Neutrophil (primary cell): ENCODE results near the gene CDH8.
"Not testable (repeated sequence)": the region's sequence is repeated elsewhere in the genome, so short reads cannot be mapped to it uniquely, and the experiment has no call there.

Experiments
- H3K27ac ChIP-seq: fragments of 200-600 bp; sonication (generic); 2 replicates; pipeline ENCODE4 v1.5.1; 2016; ENCODE audit warnings: mild to moderate bottlenecking, moderate library complexity
- H3K27me3 ChIP-seq: fragments of 200-600 bp; sonication (generic); 2 replicates; pipeline ENCODE4 v1.6.0; 2016; ENCODE audit warnings: mild to moderate bottlenecking
- H3K36me3 ChIP-seq: fragments of 200-600 bp; sonication (generic); 2 replicates; pipeline ENCODE4 v1.5.1; 2017
- H3K4me1 ChIP-seq, 2 experiments: fragments of 200-600 bp in 1 of 2; sonication (generic) in 1 of 2; 1 replicate in 1 of 2; 2 replicates in 1 of 2; pipeline versions ENCODE4 v1.5.1 to v1.6.1; 2013 to 2016; ENCODE audit warnings: low read depth in 1 of 2, low read length in 1 of 2, mild to moderate bottlenecking in 1 of 2, moderate library complexity in 1 of 2; ENCODE audit not compliant: control insufficient read depth in 1 of 2, insufficient read depth in 1 of 2
- H3K4me3 ChIP-seq, 2 experiments: fragments of 200-600 bp in 1 of 2; sonication (generic) in 1 of 2; 1 replicate in 1 of 2; 2 replicates in 1 of 2; pipeline ENCODE4 v1.5.1; 2013 to 2016; ENCODE audit warnings: low read depth in 1 of 2, low read length in 1 of 2, mild to moderate bottlenecking in 1 of 2, moderate library complexity in 1 of 2
- H3K9me3 ChIP-seq: fragments of 200-600 bp; sonication (generic); 2 replicates; pipeline ENCODE4 v1.5.1; 2016
- TF ChIP-seq, protein P1 (sequence below): fragments of 200-600 bp; sonication (generic); IDR thresholded peaks from 2 replicates; pipeline ENCODE4 v1.5.1; 2016; ENCODE audit warnings: antibody characterized with exemption

Gene CDH8

DNA sequence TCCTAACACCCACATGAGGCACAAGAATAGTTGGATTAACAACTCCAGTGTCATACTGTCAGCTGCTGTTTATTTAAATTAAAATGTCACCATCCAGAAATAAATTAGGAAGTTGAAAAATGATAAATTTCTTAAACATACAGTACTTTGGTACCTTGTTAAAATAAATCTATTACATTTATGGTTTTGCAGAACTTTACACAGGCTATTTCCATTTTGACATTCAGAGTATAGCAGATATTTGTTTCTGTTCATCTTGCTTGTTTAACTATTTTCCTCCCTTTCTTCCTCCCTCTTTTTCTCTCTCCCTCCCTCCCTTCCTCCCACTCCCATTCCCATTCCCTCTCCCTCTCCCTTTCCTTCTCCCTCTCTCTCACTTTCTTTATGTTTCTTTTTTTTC lies 310.1 kb downstream of the CDH8 start:
- no peaks in the 10 kb centered on the region for H3K9me3 ChIP-seq
- TF ChIP-seq, protein P1, sequence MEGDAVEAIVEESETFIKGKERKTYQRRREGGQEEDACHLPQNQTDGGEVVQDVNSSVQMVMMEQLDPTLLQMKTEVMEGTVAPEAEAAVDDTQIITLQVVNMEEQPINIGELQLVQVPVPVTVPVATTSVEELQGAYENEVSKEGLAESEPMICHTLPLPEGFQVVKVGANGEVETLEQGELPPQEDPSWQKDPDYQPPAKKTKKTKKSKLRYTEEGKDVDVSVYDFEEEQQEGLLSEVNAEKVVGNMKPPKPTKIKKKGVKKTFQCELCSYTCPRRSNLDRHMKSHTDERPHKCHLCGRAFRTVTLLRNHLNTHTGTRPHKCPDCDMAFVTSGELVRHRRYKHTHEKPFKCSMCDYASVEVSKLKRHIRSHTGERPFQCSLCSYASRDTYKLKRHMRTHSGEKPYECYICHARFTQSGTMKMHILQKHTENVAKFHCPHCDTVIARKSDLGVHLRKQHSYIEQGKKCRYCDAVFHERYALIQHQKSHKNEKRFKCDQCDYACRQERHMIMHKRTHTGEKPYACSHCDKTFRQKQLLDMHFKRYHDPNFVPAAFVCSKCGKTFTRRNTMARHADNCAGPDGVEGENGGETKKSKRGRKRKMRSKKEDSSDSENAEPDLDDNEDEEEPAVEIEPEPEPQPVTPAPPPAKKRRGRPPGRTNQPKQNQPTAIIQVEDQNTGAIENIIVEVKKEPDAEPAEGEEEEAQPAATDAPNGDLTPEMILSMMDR, result no peak
- H3K4me3 ChIP-seq, result no peak overlapping the region
- no peaks in the 10 kb centered on the region for H3K36me3 ChIP-seq
- no peaks in the 10 kb centered on the region for H3K4me1 ChIP-seq
- H3K27me3 ChIP-seq, result no peaks in the 10 kb centered on the region
- no peak overlapping the region for H3K27ac ChIP-seq

DNA sequence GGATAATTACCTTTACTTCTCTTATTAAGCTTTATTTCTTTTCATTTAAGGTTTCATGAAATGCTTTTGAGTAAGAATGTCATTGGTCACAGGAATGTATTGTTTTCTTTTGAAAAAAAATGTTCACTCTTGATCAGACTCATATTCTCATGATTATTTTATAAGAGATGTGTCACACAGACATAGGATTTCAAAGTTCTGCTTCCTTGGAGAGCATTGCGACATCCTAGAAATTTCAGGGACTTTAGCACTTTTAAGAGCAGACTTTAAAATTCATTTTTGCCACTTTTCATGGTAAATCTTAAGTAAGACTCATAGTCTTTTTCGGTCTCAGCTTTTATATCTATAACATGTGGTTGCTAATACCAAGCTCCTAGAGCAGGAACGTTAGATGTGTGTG lies 314.7 kb downstream of the CDH8 start:
- Histone ChIP-seq H3K4me1 (no peaks in the 10 kb centered on the region), H3K4me3 (no peak overlapping the region), H3K9me3 (no peaks in the 10 kb centered on the region), H3K36me3 (no peaks in the 10 kb centered on the region), H3K27ac (no peak overlapping the region), H3K27me3 (no peaks in the 10 kb centered on the region)
- TF ChIP-seq, protein P1, result no peak

DNA sequence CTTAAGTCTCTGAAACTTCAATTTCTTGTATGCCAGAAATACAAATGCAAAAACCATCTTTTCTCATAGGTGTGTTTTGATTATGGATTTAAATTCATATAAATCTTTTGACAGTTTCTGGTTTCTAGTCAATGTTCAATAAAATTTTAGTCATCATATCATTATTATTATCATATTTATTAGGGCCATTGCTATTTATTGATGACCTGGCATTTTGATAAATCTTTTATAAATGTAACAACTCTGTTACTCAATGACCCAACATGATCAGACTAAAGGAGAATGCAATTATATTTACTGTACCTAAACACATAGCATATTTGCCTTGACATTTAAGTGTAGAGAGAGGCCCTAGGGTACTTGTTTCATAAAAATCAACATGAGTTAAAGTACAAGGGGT lies 320.8 kb downstream of the CDH8 start:
- TF ChIP-seq, protein P1, result no peak
- no peaks in the 10 kb centered on the region for H3K9me3 ChIP-seq
- no peak overlapping the region for H3K4me3 ChIP-seq
- no peak overlapping the region for H3K27ac ChIP-seq
- H3K4me1 ChIP-seq, result no peaks in the 10 kb centered on the region
- H3K36me3 ChIP-seq, result no peaks in the 10 kb centered on the region
- no peaks in the 10 kb centered on the region for H3K27me3 ChIP-seq

DNA sequence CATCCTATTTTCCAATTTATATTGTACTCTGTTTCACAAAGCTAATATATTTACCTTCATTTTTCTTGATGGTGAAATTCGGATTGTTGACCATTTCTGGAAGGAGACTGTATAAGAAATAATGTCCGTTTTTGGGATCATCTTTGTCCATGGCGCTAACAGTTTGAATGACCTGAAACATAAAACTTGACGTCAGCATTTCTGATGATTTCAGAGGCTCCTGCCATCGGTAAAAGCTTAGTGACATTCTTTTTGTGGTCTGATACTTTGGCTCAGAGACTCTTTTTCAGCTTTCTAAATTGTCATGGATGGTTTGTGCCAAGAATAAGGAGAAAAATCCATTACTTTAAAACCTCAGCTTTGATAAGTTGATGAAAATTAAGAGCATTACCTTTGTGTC lies 322.5 kb downstream of the CDH8 start:
- Histone ChIP-seq H3K9me3 (no peaks in the 10 kb centered on the region), H3K4me1 (no peaks in the 10 kb centered on the region), H3K27me3 (no peaks in the 10 kb centered on the region), H3K36me3 (no peaks in the 10 kb centered on the region), H3K27ac (no peak overlapping the region), H3K4me3 (no peak overlapping the region)
- TF ChIP-seq, protein P1, result no peak

DNA sequence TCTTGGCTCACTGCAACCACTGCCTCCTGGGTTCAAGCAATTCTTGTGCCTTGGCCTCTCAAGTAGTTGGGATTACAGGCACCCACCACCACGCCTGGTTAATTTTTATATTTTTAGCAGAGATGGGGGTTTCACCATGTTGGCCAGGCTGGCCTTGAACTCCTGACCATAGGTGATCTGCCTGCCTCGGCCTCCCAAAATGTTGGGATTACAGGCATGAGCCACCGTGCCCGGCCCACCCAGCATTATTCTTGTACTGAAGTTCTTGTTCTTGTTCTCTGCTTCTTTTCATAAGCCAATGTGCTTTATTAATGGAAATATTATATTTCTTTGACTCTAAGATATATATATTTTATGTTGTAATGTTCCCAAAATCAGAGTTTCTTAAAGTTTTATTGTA lies 336.6 kb downstream of the CDH8 start:
- not testable (repeated sequence) for H3K4me1 ChIP-seq, H3K9me3 ChIP-seq, H3K36me3 ChIP-seq, H3K4me3 ChIP-seq, H3K27ac ChIP-seq, H3K27me3 ChIP-seq

DNA sequence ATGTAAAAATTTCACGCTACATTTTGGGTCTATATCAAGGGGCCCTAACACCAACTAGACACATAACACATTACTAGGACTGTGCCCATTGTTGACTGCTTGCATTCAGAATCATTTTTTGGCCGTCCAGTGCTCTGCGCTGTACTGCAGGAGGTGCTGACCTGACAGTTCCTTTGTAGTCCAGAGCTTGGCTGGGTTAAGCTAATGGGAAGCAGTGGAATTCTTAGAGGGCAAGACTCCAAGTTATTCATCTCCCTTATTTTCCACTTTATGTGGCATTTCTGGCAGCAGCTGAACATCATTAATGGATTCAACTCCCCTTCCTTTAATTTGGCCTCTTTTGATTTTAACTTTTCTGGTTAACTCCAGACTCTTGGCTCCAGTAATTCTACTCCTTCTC lies 351.7 kb downstream of the CDH8 start:
- Histone ChIP-seq H3K4me1 (no peaks in the 10 kb centered on the region), H3K27ac (no peak overlapping the region), H3K36me3 (no peaks in the 10 kb centered on the region), H3K27me3 (no peaks in the 10 kb centered on the region), H3K4me3 (no peak overlapping the region), H3K9me3 (no peaks in the 10 kb centered on the region)
- TF ChIP-seq, protein P1, result no peak
